ENCODE results near the gene SPATA19. TPM values are rescaled to one million over a fixed set of nuclear protein-coding genes. Genes with fewer than 3 reads are reported as not detected.

The SPATA19 gene
- total RNA-seq, 1 experiment from 2014 or later: not detected

DNA sequence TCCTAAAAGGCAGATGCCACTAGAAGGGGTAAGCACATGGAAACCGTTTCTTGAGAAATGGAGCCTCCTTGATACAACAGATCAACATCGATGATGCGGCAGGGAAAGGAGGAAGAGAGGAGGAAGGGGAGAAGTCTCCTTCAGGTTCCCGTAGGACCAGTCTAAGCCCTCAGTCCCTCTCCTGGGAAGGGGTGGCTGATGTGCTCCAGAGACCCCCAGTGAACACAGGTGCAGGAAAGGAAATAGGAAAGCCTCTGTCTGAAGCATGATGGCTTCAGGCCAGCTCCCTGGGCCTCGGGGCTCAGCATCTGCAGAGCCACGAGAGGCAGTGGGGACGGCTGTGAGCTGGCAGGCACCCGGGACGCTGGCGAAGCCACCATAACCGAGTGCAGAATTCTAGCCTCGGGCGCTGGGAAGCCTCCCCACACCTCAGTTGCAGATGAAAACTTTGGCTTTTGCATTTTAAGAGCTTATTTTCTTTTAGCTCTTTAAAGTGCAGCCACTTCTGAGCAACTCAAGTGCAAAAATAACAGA lies 1.8 kb downstream of the SPATA19 start:
- no peaks in the 10 kb centered on the region for H3K36me3 ChIP-seq (ENCODE audit: control insufficient read depth, insufficient read depth, low read length)
- ATAC-seq: no peak
- H3K27ac ChIP-seq (ENCODE audit: low read length): no peak overlapping the region
- TF ChIP-seq SIN3A (IDR thresholded peaks at IDR 0.05; ENCODE audit: borderline replicate concordance, insufficient read depth, low read depth, low read length) (no peak), TCF7L2 (IDR thresholded peaks at IDR 0.05; ENCODE audit: low read depth, low read length) (no peak), POLR2AphosphoS5 (IDR thresholded peaks at IDR 0.05; ENCODE audit: low read depth, low read length) (no peak)
- TF ChIP-seq, protein P1, sequence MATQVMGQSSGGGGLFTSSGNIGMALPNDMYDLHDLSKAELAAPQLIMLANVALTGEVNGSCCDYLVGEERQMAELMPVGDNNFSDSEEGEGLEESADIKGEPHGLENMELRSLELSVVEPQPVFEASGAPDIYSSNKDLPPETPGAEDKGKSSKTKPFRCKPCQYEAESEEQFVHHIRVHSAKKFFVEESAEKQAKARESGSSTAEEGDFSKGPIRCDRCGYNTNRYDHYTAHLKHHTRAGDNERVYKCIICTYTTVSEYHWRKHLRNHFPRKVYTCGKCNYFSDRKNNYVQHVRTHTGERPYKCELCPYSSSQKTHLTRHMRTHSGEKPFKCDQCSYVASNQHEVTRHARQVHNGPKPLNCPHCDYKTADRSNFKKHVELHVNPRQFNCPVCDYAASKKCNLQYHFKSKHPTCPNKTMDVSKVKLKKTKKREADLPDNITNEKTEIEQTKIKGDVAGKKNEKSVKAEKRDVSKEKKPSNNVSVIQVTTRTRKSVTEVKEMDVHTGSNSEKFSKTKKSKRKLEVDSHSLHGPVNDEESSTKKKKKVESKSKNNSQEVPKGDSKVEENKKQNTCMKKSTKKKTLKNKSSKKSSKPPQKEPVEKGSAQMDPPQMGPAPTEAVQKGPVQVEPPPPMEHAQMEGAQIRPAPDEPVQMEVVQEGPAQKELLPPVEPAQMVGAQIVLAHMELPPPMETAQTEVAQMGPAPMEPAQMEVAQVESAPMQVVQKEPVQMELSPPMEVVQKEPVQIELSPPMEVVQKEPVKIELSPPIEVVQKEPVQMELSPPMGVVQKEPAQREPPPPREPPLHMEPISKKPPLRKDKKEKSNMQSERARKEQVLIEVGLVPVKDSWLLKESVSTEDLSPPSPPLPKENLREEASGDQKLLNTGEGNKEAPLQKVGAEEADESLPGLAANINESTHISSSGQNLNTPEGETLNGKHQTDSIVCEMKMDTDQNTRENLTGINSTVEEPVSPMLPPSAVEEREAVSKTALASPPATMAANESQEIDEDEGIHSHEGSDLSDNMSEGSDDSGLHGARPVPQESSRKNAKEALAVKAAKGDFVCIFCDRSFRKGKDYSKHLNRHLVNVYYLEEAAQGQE (IDR thresholded peaks at IDR 0.05; ENCODE audit: insufficient read depth in 1 of 2, low read depth in 2 of 2, low read length in 1 of 2): no peak
- TF ChIP-seq, protein P2, sequence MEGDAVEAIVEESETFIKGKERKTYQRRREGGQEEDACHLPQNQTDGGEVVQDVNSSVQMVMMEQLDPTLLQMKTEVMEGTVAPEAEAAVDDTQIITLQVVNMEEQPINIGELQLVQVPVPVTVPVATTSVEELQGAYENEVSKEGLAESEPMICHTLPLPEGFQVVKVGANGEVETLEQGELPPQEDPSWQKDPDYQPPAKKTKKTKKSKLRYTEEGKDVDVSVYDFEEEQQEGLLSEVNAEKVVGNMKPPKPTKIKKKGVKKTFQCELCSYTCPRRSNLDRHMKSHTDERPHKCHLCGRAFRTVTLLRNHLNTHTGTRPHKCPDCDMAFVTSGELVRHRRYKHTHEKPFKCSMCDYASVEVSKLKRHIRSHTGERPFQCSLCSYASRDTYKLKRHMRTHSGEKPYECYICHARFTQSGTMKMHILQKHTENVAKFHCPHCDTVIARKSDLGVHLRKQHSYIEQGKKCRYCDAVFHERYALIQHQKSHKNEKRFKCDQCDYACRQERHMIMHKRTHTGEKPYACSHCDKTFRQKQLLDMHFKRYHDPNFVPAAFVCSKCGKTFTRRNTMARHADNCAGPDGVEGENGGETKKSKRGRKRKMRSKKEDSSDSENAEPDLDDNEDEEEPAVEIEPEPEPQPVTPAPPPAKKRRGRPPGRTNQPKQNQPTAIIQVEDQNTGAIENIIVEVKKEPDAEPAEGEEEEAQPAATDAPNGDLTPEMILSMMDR (IDR thresholded peaks at IDR 0.05): no peak
- intact Hi-C loops (cut with micrococcal nuclease; ENCODE audit: unreplicated experiment) (no loop called here), in situ Hi-C loops (cut with HindIII; ENCODE audit: low pct_unique_long_range_greater_than_20kb, low sequenced_read_pairs) (no loop called here)
- H3K9me3 ChIP-seq (ENCODE audit: control insufficient read depth, insufficient read depth, low read depth, low read length): no peaks in the 10 kb centered on the region
- no peak for DNase-seq (ENCODE audit: low read depth, low spot score)
- no peak overlapping the region for H3K4me3 ChIP-seq (ENCODE audit: low read depth in 2 of 2, low read length in 2 of 2)
- ChIA-PET CTCF (no interaction called here), POLR2A (interaction anchor here (0.6 kb wide), 1 partner anchor 17 kb away, joined by 4 read pairs; no protein-coding TSS in a partner anchor)
- no TSS peak for BruUV-seq (replicated peaks)
- peaks cover 4% of the 10 kb centered on the region; the same call in 1 of the 2 replicates for H3K27me3 ChIP-seq (ENCODE audit: control insufficient read depth, insufficient read depth, low read length)
- no peaks in the 10 kb centered on the region for H3K4me1 ChIP-seq (ENCODE audit: control insufficient read depth, insufficient read depth, low read length)

DNA sequence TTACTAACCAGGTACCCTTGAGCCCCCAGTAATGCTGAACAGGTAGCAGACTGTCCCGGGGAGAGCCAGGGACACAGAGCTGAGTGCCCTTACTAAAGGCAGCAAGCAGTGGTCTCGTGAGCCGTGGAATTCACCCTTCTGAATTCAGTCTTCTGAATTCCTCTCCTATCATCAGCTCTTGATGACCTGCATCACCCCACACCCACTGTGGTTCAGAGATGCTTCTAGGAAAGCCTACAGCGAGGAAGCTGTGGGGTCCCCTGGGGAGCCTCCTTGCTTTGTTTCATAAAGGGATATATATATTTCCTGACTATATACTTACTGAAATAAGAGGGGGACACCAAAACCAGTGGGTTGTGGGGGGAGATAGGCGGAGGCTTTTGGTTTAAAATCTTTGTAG lies 2.6 kb downstream of the SPATA19 start:
- BruUV-seq (replicated peaks): no TSS peak
- Histone ChIP-seq H3K4me1 (ENCODE audit: control insufficient read depth, insufficient read depth, low read length) (no peaks in the 10 kb centered on the region), H3K27ac (ENCODE audit: low read length) (no peak overlapping the region), H3K36me3 (ENCODE audit: control insufficient read depth, insufficient read depth, low read length) (no peaks in the 10 kb centered on the region), H3K4me3 (ENCODE audit: low read depth in 2 of 2, low read length in 2 of 2) (no peak overlapping the region), H3K27me3 (ENCODE audit: control insufficient read depth, insufficient read depth, low read length) (peaks cover 4% of the 10 kb centered on the region; the same call in 1 of the 2 replicates), H3K9me3 (ENCODE audit: control insufficient read depth, insufficient read depth, low read depth, low read length) (0 out of 2 replicates have a peak, but pooled peaks cover 3% of the 10 kb centered on the region)
- TF ChIP-seq POLR2AphosphoS5 (IDR thresholded peaks at IDR 0.05; ENCODE audit: low read depth, low read length): no peak
- TF ChIP-seq, protein P1 (IDR thresholded peaks at IDR 0.05; ENCODE audit: insufficient read depth in 1 of 2, low read depth in 2 of 2, low read length in 1 of 2): no peak
- in situ Hi-C loops (cut with HindIII; ENCODE audit: low pct_unique_long_range_greater_than_20kb, low sequenced_read_pairs): no loop called here
- DNase-seq (ENCODE audit: low read depth, low spot score) (no peak), ATAC-seq (no peak)
- ChIA-PET POLR2A (no interaction called here), CTCF (interaction anchor here (0.5 kb wide), 1 partner anchor 758 kb away, joined by 3 read pairs; no protein-coding TSS in a partner anchor)
- intact Hi-C loops (cut with micrococcal nuclease; ENCODE audit: unreplicated experiment): no loop called here
